ENCODE measurements around the gene AMBN. TPM values are rescaled to one million over a fixed set of nuclear protein-coding genes. Genes with fewer than 3 reads are reported as not detected.

AMBN gene
- polyA plus RNA-seq, 1 donor (not counting 4 experiments of a cell fraction or from before 2014, with no cell fraction given) = not detected

DNA sequence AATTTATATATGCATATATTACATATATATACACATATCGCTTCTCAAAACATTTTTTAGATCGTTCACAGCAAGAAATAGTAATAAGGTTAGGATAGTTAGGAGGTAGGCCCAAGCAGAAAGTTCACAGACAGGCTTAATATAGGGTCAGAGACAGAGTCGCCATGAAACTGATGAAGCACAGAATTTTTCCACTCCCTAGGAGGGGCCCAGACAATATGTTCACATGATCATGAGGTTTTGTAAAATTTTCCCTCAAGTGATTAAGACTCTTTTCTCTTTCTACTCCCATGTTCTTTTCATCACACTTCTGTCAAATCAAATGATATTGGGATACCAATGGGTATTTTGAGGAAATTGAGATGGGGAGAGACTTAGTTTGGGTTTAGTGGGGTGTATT, 31.3 kb downstream of the AMBN start:
- dilution Hi-C loops (cut with MboI; ENCODE audit: extremely low pct_ligation_motif_present, low sequenced_read_pairs) = no loop called here
- Histone ChIP-seq H3K4me1 (ENCODE audit: control insufficient read depth, extremely low read depth, insufficient read depth, low read length) (no peaks in the 10 kb centered on the region), H3K9me3 (ENCODE audit: control insufficient read depth, low read depth, low read length) (no peaks in the 10 kb centered on the region), H3K27me3 (ENCODE audit: control insufficient read depth, extremely low read depth, insufficient read depth, low read length) (no peaks in the 10 kb centered on the region), H3K9me1 (ENCODE audit: control insufficient read depth, extremely low read depth, insufficient read depth, low read length) (no peaks in the 10 kb centered on the region), H3K9ac (ENCODE audit: control insufficient read depth, extremely low read depth, insufficient read depth, low read length) (no peak overlapping the region), H3K4me3 (ENCODE audit: control insufficient read depth in 2 of 3, extremely low read depth in 1 of 3, insufficient read depth in 2 of 3, low read depth in 1 of 3, low read length in 3 of 3) (no peak overlapping the region), H3K27ac (ENCODE audit: control insufficient read depth, insufficient read depth, low read length) (no peak overlapping the region), H4K20me1 (ENCODE audit: control insufficient read depth, extremely low read depth, insufficient read depth, low read length) (no peaks in the 10 kb centered on the region), H3K36me3 (ENCODE audit: control insufficient read depth in 2 of 2, extremely low read depth in 1 of 2, insufficient read depth in 2 of 2, low read length in 2 of 2) (no peaks in the 10 kb centered on the region), H2AFZ (ENCODE audit: control insufficient read depth, low read length) (no peak overlapping the region), H3K79me2 (ENCODE audit: control insufficient read depth, insufficient read depth, low read length) (no peaks in the 10 kb centered on the region), H3K4me2 (ENCODE audit: control insufficient read depth, extremely low read depth, insufficient read depth, low read depth, low read length) (no peak overlapping the region)
- TF ChIP-seq EZH2 (IDR thresholded peaks at IDR 0.05; ENCODE audit: low read length) = no peak
- TF ChIP-seq, protein P1, sequence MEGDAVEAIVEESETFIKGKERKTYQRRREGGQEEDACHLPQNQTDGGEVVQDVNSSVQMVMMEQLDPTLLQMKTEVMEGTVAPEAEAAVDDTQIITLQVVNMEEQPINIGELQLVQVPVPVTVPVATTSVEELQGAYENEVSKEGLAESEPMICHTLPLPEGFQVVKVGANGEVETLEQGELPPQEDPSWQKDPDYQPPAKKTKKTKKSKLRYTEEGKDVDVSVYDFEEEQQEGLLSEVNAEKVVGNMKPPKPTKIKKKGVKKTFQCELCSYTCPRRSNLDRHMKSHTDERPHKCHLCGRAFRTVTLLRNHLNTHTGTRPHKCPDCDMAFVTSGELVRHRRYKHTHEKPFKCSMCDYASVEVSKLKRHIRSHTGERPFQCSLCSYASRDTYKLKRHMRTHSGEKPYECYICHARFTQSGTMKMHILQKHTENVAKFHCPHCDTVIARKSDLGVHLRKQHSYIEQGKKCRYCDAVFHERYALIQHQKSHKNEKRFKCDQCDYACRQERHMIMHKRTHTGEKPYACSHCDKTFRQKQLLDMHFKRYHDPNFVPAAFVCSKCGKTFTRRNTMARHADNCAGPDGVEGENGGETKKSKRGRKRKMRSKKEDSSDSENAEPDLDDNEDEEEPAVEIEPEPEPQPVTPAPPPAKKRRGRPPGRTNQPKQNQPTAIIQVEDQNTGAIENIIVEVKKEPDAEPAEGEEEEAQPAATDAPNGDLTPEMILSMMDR (optimal IDR thresholded peaks at IDR 0.05 in 1 of 3, IDR thresholded peaks at IDR 0.05 in 1 of 3, conservative IDR thresholded peaks at IDR 0.05 in 1 of 3; ENCODE audit: extremely low read depth in 1 of 3, insufficient read depth in 2 of 3, low read length in 3 of 3) = no peak
- FAIRE-seq (no peak), DNase-seq (ENCODE audit: low read depth, low spot score) (no peak)

DNA sequence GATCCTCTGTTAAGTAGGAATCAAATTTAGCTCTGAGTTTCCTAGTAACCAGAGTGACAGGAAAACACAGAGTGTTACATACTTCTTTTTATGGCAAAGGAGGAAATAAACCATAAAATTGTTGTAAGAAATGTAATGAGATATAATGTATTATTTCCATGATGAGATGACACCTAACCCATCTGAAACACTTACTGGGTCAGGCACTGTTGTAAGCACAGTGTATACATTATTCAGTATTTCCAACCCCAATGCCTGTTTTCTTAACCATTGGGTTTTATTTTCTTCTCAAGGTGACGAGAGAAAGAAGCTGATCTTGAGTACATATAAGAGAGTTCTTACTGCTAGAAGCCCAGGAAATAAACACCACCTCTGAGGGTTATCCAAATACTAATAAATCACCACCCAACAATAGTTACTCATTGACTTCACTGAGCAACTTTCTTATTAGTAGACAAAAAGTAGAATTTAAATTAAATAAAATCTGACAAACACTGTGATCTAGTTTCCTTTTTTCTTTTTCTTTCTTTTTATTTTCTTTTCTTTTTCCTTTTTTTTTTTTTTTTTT, 32.3 kb downstream of the AMBN start:
- H3K9ac ChIP-seq (ENCODE audit: control insufficient read depth, extremely low read depth, insufficient read depth, low read length) = no peak overlapping the region
- no peak overlapping the region for H3K27ac ChIP-seq (ENCODE audit: control insufficient read depth, insufficient read depth, low read length)
- no peaks in the 10 kb centered on the region for H4K20me1 ChIP-seq (ENCODE audit: control insufficient read depth, extremely low read depth, insufficient read depth, low read length)
- no peak overlapping the region for H3K4me2 ChIP-seq (ENCODE audit: control insufficient read depth, extremely low read depth, insufficient read depth, low read depth, low read length)
- no peaks in the 10 kb centered on the region for H3K9me3 ChIP-seq (ENCODE audit: control insufficient read depth, low read depth, low read length)
- H3K27me3 ChIP-seq (ENCODE audit: control insufficient read depth, extremely low read depth, insufficient read depth, low read length) = no peaks in the 10 kb centered on the region
- no peaks in the 10 kb centered on the region for H3K4me1 ChIP-seq (ENCODE audit: control insufficient read depth, extremely low read depth, insufficient read depth, low read length)
- DNase-seq (ENCODE audit: low read depth, low spot score) (no peak), FAIRE-seq (no peak)
- H2AFZ ChIP-seq (ENCODE audit: control insufficient read depth, low read length) = no peak overlapping the region
- dilution Hi-C loops (cut with MboI; ENCODE audit: extremely low pct_ligation_motif_present, low sequenced_read_pairs) = no loop called here
- no peaks in the 10 kb centered on the region for H3K9me1 ChIP-seq (ENCODE audit: control insufficient read depth, extremely low read depth, insufficient read depth, low read length)
- no peaks in the 10 kb centered on the region for H3K79me2 ChIP-seq (ENCODE audit: control insufficient read depth, insufficient read depth, low read length)
- no peaks in the 10 kb centered on the region for H3K36me3 ChIP-seq (ENCODE audit: control insufficient read depth in 2 of 2, extremely low read depth in 1 of 2, insufficient read depth in 2 of 2, low read length in 2 of 2)
- TF ChIP-seq, protein P1 (optimal IDR thresholded peaks at IDR 0.05 in 1 of 3, IDR thresholded peaks at IDR 0.05 in 1 of 3, conservative IDR thresholded peaks at IDR 0.05 in 1 of 3; ENCODE audit: extremely low read depth in 1 of 3, insufficient read depth in 2 of 3, low read length in 3 of 3) = no peak
- no peak for TF ChIP-seq EZH2 (IDR thresholded peaks at IDR 0.05; ENCODE audit: low read length)
- no peak overlapping the region for H3K4me3 ChIP-seq (ENCODE audit: control insufficient read depth in 2 of 3, extremely low read depth in 1 of 3, insufficient read depth in 2 of 3, low read depth in 1 of 3, low read length in 3 of 3)
